Measurements from ENCODE around the gene SLC6A12.

DNA sequence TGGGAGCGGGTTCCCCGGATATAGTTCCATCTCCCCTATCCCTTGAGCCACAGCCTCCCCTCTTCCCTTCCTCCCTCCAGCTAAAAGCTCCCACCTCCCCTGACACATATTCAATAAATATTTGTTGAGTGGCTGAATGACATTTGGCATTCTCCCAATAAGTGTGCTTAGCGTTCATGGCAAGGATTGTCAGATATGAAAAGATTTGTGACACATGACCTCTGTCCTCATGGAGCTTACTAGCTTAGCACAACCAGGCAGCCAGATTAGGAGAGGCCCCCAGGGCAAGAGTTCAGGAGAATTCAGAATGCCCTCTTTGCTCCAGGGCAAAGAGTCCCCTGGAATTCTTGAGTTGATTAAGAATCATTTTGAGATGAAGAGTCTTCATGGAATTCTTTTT is 22.5 kb upstream of the SLC6A12 start:
- TF ChIP-seq, protein P1, sequence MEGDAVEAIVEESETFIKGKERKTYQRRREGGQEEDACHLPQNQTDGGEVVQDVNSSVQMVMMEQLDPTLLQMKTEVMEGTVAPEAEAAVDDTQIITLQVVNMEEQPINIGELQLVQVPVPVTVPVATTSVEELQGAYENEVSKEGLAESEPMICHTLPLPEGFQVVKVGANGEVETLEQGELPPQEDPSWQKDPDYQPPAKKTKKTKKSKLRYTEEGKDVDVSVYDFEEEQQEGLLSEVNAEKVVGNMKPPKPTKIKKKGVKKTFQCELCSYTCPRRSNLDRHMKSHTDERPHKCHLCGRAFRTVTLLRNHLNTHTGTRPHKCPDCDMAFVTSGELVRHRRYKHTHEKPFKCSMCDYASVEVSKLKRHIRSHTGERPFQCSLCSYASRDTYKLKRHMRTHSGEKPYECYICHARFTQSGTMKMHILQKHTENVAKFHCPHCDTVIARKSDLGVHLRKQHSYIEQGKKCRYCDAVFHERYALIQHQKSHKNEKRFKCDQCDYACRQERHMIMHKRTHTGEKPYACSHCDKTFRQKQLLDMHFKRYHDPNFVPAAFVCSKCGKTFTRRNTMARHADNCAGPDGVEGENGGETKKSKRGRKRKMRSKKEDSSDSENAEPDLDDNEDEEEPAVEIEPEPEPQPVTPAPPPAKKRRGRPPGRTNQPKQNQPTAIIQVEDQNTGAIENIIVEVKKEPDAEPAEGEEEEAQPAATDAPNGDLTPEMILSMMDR (IDR thresholded peaks at IDR 0.05): no peak
- TF ChIP-seq POLR2A (IDR thresholded peaks at IDR 0.05): no peak

Measured in heart left ventricle (tissue), 13 donors.